DMS53 treated with DMSO at 0.1 percent for 48 hours (cell line): ENCODE data around the gene GLS.
A peak's percentile ranks its signal among the peaks of the same experiment; 100 is the strongest.
"Not testable (repeated sequence)": the region's sequence is repeated elsewhere in the genome, so short reads cannot be mapped to it uniquely, and the experiment has no call there.

Experiments used
- DNase-seq: peaks from one replicate; lab custom pipeline; 2025; ENCODE audit not compliant: unreplicated experiment; lab: John Stamatoyannopoulos, UW

Gene GLS

DNA sequence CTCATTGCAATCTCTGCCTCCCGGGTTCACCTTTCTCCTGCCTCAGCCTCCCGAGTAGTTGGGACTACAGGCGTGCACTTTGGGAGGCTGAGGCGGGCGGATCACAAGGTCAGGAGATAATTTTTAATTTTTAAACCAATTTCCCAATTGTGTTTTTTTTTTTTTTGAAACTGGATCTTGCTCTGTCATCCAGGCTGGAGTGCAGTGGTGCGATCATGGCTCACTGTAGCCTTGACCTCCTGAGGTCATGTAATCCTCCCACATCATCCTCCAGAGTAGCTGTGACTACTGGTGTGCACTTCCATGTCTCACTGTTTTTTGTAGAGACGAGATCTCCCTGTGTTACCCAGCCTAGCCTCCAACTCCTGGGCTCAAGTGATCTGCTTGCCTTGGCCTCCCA, 49.3 kb downstream of the GLS start:
- no peak for DNase-seq

DNA sequence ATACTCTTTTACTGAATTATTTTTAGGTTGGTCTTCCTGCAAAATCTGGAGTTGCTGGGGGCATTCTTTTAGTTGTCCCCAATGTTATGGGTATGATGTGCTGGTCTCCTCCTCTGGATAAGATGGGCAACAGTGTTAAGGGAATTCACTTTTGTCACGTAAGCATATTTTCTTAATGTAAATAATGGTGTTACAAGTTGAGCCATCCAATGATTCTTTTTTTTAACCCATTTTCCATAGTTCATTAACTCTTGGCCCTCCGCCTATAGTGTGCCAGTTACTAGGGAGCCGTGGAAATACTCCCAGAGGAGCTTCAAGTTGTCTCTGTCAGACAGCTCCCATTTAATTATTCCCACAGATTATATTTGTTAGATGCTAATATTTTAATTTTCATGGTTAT, 49.8 kb downstream of the GLS start:
- no peak for DNase-seq

DNA sequence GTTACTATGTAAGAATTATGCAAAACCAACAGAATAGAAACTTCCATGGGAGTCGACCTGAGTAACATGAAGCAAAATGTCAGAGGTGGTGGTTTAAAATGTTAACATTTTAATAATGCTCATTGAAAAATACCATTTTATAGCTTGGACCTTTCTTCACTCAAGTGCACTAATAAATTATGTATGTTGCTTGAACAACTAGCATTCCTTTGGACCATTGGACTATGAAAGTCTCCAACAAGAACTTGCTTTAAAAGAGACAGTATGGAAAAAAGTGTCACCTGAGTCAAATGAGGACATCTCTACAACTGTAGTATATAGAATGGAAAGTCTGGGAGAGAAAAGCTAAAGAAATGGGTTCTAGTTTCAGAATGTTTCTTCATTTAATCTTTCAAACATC, 51.9 kb downstream of the GLS start:
- DNase-seq = no peak

DNA sequence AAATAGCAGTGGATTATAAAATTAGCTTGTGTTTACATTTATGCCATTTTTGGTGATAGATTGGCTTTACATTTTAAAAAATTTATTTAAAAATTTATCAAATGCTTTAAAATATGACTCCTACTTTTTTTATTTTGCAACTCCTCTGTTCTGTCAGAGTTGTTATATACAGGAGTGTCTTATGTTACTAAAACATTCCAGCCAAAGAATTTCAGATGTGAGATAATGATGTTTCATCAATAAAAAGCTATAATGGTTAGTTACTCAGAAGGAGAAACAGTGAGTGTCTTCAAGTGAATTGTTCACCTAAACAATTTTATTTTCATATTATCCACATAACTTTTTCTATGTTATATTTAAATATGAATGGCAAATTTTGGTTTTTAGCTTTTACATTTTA, 52.7 kb downstream of the GLS start:
- no peak for DNase-seq

DNA sequence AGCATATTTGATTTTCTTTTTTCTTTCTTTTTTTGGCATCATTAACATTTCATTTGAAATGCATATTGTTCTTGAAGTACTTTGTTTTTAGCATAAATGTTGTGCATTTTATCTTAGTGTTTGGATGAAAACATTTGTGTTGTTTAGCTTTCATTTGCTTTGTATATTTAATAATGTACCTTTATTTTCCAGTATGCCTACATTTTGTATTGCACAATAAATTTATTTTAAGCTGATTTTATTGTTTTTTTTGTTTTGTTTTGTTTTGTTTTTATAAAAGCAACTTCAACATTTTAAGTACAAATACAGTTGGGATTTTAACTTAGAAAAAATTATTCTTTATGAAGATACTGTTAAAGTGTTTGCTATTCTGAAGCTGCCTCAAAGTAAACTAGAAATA, 54.4 kb downstream of the GLS start:
- DNase-seq = no peak

DNA sequence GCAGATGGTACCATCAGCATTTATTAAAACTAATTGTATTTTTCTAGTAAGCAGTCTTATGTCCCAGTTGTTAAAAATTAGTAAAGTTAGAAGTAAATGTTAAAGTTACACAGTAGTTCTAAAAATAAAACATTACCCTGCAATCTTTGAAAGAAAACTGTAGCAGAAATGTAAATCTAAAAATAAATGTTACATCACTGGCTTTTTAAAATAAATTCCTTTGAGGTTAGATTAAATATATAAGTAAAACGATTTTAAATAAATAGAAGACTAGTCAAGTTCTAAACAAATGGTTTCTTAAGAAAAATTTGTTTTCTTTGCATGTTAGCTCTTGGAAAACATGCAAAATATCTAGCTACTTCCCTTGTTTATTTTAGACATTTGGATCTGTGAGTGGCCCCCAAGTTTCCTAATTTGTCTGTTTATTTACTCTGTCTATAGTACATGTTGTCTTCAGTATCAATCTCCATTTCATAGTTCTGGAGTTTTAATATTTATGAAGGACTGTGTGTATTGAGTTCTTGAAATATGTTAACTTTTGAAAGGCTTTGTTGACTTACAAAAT, 58.2 kb downstream of the GLS start:
- no peak for DNase-seq

DNA sequence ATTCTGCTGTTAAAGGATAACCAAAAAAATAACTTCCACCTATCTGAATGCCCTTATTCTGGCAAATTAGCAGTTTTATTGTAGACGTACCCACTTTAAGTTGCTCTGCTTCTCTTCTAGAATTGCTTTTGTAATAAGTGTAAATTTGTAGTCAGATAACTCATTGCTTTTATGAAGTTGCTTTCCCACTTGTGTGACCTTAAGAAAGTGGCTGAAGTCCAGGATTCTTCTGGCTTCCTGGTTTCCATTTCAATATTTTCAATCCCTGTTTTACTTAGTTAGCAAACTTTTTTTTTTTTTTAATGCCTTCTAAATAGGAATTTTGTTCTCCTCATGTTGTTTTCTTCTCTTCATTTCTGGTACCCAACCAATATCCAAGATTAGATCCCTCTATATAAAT, 59.8 kb downstream of the GLS start:
- no peak for DNase-seq

DNA sequence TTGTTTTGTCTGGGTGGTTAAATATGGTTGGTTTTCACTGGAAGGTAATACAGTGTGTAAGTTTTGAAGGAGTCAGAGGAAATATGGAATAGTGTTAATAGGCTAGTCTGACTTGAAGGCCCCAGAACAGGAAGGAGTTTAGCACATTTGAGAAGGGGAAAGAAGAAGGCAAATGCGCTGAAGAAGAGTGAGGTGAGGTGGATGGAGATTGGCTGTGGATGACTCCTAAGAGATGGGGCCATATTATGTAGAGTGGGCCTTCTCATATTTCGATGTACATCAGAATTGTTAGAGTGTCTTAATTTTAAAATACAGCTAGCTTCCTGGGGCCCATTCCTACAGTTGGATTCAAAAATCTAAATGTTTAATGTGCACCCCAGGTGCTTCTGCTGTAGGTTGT, 61.0 kb downstream of the GLS start:
- no peak for DNase-seq

DNA sequence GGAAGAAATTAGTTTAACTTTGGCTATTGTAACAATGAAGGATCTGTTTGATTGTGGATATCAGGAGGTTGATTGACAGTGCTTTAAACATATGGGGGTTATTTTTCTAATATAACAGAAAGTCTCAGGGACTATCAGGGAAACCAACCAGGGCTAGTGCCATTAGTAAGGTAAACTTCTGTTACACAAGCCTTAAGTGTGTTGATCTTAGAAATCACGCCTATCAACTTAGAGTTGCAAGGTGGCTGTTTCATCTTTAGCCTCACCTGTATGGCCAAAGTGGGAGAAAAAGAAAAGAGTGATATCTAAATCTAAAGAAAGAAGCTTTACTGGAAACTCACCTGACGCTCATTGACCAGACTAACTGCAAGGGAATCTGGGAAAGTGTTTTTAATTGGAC, 62.1 kb downstream of the GLS start:
- no peak for DNase-seq

DNA sequence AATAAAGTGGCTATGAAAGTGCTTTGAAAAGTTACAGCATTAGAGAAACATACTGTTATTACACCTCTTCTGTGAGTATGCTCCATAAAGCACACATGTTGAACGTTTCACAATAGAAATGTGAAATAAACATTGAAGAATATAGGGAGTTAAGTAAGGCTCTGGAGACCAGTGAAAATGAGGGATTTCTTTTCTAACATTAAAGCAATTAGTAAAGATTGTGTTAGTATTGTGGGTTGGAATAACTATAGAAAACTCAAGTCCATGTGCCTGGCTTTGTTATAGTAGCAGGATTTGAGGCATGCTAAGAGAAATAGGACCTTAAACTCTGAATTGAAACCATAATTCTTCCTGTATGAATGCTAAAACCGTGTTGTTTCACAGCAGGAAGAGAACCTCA, 63.1 kb downstream of the GLS start:
- DNase-seq = no peak

DNA sequence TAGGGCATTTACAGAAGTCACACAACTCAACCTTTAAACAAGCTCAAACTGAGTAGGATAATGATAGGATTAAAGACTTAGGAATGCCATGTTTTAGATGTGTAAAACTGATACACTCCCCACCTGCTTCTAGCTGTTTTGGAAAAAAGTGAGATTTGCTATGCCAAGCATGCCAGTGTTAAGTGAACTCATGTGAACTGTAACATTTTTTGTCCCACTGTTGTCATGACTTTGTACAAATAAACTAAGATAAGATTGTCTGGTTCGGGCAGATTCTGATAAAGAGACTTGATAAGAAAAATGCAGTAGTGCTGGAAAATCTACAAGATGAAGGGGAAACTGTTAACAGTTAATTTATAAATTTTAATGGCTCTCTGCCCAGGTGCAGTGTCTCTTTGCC, 66.5 kb downstream of the GLS start:
- no peak for DNase-seq

DNA sequence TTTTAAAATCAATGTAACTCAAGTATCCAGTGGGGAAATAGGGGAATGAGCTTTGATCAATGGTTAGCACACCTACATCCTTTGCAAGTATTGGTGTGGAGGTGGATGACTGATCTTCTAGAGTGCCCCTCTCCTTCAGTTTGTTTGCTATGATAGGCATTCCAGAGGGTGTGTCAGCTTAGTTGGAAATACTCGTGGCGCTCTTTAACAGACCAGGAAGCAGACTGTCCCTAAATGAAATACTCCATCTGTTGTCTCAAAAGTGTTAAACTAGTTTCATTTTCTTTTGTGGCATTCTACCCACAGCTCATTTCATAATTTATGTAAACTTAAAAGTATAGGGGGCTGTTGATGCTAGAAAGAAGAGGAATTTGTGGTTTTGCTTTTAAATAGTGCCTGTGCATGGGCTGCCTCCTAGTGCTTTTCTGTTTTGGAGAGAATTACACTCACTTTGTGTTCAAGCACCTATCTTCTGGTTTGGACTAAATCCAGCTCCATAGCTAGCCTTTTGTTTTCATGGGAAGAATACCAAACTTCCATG, 67.2 kb downstream of the GLS start:
- no peak for DNase-seq

DNA sequence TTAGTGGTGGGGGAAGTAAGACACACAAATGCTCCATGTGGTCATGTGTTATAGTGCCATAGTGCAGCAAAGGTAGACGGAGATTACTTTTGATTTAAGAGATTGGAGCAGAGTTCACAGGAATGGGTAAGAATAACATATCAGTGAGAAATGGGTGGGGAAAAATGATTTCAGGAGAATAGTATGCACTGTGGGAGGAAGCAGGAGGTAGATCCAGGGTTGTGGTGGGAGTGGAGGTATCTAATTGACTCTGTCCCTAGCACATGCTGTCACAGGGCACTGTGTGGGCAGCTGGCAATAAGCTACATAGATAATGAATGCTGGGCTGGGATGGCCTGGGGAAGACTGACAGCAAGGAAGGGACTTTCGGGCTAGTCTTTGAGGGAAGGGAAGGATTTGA, 68.0 kb downstream of the GLS start:
- DNase-seq = no peak

DNA sequence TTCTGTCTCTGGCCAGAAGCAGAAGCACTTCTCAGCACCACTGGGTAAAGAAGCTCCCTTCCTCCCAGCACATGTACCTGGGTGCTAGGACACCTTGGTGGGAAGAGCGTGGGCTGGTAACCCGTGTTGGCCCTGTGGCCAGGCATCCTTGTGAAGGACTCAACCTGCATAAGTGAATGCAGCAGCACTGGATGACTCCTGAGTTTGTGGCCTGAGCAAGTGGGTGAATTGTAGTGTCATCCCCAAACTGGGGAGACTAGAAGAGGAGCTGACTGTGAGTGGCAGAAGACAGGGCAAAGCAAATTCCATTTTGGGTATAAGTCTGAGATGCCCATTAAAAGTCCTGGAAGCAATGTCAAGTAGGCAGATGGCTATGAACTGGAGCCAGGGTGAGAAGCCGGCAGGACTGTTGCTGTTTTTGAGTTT, 70.0 kb downstream of the GLS start:
- no peak for DNase-seq

DNA sequence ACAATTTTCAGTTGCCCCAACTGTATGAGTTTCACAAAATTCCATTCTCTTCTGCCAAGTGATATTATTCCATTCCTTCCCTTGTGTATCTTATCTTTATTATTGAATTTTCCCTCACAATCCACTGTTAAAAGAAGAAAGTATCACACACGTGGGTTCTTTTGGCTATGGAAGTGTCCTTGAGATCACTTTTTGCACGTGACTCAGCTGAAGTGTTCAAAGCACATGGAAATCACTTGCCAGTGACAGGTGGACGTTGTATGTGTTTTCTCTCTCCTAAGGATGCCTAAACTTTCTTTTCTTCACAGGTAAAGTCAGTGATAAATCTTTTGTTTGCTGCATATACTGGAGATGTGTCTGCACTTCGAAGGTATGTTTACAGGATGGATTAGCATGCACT, 72.6 kb downstream of the GLS start:
- no peak for DNase-seq

DNA sequence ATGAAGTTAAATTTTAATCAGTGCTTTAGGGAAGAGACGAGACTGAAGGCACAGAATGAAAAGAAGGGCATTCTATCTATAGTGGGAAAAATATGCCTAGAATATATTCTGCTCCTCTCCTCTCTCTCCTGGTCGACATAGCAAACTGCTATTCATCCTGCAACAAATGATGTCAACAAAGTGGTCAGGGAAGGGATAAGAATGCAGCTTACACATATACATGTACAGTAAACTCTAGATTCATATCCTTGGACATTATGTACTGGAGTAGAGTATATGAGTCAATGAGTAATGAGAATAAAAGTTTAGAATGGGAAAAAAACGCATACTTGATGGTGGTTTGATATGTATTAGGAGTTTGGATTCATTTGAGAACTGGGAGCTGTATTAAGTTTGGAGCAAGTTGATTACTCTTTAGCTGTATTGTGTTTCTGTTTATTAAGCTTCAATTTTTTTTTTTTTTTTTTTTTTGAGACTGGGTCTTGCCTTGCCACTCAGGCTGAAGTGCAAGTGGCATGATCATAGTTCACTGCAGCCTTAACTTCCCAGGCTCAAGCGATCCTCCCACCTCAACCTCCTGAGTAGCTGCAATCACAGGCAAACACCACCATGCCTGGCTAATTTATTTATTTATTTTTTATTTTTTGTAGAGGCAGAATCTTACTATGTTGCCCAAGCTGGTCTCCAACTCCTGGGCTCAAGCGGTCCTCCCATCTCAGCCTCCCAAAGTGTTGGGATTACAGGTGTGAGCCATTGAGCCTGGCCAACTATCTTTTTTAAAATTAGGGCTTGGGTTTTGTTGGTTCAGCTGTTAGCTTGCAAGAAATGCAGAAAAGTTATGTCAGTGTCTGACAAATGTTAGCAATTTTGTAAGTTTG, 79.5 kb downstream of the GLS start:
- DNase-seq = no peak

DNA sequence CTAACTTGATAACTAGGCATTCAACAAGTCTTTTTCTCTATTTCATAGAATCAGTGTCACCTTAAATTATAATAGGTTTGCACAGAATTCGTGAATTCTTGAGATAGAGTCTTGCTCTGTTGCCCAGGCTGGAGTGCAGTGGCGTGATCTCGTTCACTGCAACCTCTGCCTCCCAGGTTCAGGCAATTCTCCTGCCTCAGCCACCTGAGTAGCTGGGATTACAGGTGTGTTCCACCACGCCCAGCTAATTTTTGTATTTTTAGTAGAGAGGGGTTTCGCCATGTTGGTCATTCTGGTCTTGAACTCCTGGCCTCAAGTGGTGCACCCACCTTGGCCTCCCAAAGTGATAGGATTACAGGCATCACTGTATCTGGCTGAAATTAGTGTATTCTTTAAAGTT, 80.5 kb downstream of the GLS start:
- DNase-seq = not testable (repeated sequence)

DNA sequence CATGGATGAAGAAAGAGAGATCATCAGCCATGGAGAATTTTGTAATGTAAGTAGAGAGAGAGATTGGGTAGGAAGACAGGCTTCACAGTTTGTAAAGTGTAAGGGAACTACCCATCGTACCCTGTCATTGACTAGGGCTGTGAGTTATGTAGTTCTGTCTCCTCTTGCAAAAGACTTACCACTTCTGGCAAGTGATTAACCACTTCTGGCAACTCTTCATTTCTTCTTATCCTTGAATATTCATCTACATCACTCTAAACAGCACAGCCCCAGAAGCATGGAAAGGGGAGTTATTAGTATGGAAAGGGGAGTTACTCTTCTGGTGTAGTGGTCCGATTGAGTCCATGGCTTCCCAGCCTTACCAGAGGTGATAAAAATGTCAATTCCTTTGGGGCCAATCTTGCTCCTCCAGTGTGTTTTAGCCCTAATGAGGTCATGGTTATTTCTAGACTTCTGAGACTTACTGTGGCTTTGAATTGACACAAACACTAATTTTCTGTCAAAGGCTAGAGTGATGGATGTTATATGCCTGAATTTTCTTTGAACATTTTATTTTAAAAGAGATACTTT, 81.4 kb downstream of the GLS start:
- DNase-seq = no peak

DNA sequence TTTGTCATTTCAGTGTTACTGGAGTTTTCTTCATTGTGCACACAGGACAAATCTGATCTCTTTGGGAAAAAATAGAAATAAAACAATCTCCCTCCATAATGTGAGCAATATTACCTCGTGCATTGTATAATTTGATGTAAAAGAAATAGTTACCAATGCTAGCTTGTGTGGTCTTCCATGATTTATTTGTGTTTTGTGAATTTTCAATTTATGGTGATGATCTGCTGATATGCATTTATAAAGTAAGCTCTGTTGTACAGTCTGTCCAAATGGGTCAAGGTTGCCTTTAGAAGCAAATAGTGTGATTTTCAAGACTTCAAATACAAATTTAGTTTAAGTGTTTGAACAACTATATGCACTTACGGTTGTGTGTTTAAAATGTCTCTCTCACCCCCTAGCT, 82.5 kb downstream of the GLS start:
- DNase-seq = no peak

DNA sequence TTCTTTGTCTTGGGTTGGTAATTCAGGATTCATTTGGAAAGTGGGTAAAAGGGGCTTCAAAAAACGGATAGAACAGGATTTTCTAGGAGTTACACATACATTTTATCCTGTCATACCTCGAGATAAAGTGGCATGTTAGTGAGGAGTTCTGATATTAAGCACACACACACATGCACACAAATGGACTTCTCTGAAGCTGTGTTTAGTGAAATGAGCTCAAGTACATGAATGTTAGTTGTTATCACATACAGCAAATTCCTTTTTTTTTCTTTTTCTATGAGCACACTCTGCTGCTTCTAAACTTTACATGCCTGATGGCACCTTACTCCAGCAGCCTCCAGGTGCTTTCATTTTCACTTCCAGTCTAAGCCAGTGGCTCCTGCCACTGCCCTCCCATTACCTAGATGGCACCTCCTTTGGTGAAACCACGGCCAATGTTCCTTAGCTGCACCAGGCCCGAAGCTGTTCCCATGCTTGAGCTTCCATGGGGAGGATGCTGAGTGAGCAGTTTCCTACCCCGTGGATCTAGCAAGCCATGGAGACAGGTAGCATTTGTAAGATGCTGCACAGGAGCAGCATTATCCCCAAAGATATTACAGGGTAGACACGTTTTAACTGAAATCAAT, 83.7 kb downstream of the GLS start:
- no peak for DNase-seq

DNA sequence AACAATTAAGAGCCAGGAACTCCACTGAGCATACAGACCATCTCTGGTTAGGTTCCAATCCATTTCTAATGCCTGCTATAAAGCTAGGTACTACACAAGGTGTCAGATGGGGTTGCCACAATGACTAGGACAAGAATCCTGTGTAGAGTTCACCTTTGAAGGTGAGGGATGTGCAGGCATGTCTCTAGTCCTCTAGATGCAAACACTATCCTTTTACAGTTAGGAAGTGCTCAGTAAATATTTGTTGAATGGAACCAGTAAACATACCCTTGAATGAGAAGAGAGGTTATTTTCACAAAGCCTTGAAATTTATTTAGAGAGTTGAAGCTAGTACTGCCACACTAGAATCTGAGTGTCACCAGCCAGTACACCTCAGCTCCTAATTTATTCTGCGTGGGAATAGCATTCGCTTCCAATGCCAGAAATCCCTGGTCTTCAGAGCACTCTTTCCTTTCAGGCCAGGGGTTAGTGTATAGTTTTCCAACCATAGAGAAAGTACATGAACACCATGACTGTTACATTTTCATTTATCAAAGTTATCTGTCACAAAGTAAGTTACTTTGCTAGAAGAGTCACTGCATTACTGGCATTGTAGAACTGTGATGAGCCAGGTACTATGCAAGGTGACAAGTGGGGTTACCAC, 85.1 kb downstream of the GLS start:
- peak; percentile 77 for DNase-seq
